K562 (cell line): Measurements from ENCODE around the gene SEMA5A. TPM values are rescaled to one million over a fixed set of nuclear protein-coding genes. Genes with fewer than 3 reads are reported as not detected.

ENCODE experiments used
- ZNF354B ChIP-seq: fragments of 250-450 bp; sonication (Bioruptor Pico); IDR thresholded peaks from 2 replicates; pipeline ENCODE4 v1.4.0; 2020
- polyA plus RNA-seq, 8 experiments: library from polyadenylated mRNA; depleted of rRNA in 4 of 8; stranded (reverse) in 5 of 8; unstranded in 3 of 8; fragments of >200 nt; fragmentation: Nextera tagmentation in 2 of 8; fragmentation: Illumina TruSeq in 1 of 8; extraction: Ambion mirVana in 2 of 8; extraction: Trizol in 1 of 8; gene quantifications; 2 replicates each; pipeline versions ENCODE4 v1.2.1 to v1.2.3, GENCODE V29; 2011 to 2014; ENCODE audit warnings: inconsistent platforms in 1 of 8, missing spikeins in 1 of 8
- total RNA-seq, 7 experiments: library from RNA; depleted of rRNA in 6 of 7; stranded (reverse); fragments of >200 nt in 6 of 7; fragmentation: Illumina TruSeq in 2 of 7; extraction: Trizol in 2 of 7; gene quantifications; 2 replicates each; pipeline versions ENCODE4 v1.2.1 to v1.2.3, GENCODE V29; 2011 to 2021; ENCODE audit warnings: low replicate concordance in 1 of 7
- TF ChIP-seq, protein P1 (sequence below), 2 experiments: fragments of 450-650 bp in 1 of 2; sonication (generic) in 1 of 2; formaldehyde crosslinking in 1 of 2; IDR thresholded peaks; 2 replicates each; pipeline versions ENCODE4 v1.7.1 to v1.9.0; 2016 to 2022; ENCODE audit warnings: inconsistent platforms in 1 of 2, mild to moderate bottlenecking in 1 of 2, missing genetic modification reagents in 1 of 2

The SEMA5A gene
- total and polyA plus RNA-seq, 9 of the 15 experiments (the other 6 are each of a cell fraction or from before 2014, with no cell fraction given): 0.02 TPM; not detected in 8

GRCh38 chr5:9314558-9314957, 231.3 kb downstream of the SEMA5A start (continued):
- no peak for TF ChIP-seq ZNF354B (CRISPR knock-in tag)
- TF ChIP-seq, protein P1, sequence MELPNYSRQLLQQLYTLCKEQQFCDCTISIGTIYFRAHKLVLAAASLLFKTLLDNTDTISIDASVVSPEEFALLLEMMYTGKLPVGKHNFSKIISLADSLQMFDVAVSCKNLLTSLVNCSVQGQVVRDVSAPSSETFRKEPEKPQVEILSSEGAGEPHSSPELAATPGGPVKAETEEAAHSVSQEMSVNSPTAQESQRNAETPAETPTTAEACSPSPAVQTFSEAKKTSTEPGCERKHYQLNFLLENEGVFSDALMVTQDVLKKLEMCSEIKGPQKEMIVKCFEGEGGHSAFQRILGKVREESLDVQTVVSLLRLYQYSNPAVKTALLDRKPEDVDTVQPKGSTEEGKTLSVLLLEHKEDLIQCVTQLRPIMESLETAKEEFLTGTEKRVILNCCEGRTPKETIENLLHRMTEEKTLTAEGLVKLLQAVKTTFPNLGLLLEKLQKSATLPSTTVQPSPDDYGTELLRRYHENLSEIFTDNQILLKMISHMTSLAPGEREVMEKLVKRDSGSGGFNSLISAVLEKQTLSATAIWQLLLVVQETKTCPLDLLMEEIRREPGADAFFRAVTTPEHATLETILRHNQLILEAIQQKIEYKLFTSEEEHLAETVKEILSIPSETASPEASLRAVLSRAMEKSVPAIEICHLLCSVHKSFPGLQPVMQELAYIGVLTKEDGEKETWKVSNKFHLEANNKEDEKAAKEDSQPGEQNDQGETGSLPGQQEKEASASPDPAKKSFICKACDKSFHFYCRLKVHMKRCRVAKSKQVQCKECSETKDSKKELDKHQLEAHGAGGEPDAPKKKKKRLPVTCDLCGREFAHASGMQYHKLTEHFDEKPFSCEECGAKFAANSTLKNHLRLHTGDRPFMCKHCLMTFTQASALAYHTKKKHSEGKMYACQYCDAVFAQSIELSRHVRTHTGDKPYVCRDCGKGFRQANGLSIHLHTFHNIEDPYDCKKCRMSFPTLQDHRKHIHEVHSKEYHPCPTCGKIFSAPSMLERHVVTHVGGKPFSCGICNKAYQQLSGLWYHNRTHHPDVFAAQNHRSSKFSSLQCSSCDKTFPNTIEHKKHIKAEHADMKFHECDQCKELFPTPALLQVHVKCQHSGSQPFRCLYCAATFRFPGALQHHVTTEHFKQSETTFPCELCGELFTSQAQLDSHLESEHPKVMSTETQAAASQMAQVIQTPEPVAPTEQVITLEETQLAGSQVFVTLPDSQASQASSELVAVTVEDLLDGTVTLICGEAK (IDR thresholded peaks at IDR 0.05): no peak
- TF ChIP-seq, protein P1 (CRISPR knock-in tag; IDR thresholded peaks at IDR 0.05): no peak
